ENCODE results near the gene DLGAP1.

- TF ChIP-seq EZH2phosphoT487 (IDR thresholded peaks at IDR 0.05; ENCODE audit: insufficient read depth, low read depth) (no peak), EZH2 (IDR thresholded peaks at IDR 0.05; ENCODE audit: insufficient read depth, poor library complexity, severe bottlenecking) (no peak)
Observed at GRCh38 chr18:3607309-3608098, 847.6 kb downstream of the DLGAP1 start.
